LNCAP (cell line): ENCODE results near the gene EDARADD.
A peak's percentile ranks its signal among the peaks of the same experiment; 100 is the strongest.

ENCODE experiments used
- TF ChIP-seq, protein P1 (sequence below): fragments of 450-650 bp; IDR thresholded peaks from 2 replicates; pipeline ENCODE4 v1.5.1; 2017; ENCODE audit warnings: mild to moderate bottlenecking

EDARADD gene

DNA sequence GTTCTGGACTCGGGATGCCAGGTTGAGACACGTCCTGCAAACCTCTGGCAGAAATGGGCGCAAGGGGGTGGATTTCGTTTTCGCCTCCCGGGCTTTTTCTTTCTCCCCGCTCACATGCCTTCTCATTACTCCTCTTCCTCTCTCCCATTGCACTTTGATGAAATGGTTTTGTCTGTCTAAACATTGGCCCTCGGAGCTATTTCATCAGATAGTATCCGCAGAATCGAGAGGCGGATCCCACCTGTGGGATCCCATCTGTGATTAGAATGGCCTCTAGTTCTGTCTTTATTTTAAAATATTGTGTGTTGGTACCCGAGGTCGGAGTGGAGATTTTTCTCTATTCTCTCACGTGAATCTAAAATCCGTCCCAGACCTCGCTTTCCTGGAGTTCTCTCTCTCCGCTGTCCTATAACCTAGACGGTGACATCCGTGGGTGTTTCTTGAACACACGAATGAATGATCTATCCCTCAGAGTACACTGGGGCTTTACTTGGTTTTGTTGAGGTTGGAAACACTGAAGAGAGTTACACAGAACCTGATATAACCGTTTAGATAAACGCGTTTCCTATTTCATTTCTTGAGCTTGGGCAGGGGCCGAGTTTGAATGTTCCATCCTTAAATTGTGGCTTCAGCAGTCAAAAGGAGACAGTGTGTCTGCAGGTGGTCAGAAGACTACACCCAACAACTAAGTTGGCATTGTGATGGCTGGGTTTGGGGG, 2.0 kb downstream of the EDARADD start:
- TF ChIP-seq, protein P1, sequence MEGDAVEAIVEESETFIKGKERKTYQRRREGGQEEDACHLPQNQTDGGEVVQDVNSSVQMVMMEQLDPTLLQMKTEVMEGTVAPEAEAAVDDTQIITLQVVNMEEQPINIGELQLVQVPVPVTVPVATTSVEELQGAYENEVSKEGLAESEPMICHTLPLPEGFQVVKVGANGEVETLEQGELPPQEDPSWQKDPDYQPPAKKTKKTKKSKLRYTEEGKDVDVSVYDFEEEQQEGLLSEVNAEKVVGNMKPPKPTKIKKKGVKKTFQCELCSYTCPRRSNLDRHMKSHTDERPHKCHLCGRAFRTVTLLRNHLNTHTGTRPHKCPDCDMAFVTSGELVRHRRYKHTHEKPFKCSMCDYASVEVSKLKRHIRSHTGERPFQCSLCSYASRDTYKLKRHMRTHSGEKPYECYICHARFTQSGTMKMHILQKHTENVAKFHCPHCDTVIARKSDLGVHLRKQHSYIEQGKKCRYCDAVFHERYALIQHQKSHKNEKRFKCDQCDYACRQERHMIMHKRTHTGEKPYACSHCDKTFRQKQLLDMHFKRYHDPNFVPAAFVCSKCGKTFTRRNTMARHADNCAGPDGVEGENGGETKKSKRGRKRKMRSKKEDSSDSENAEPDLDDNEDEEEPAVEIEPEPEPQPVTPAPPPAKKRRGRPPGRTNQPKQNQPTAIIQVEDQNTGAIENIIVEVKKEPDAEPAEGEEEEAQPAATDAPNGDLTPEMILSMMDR: no peak

GRCh38 chr1:236396665-236397043, 2.6 kb downstream of the EDARADD start:
- TF ChIP-seq, protein P1: no peak

DNA sequence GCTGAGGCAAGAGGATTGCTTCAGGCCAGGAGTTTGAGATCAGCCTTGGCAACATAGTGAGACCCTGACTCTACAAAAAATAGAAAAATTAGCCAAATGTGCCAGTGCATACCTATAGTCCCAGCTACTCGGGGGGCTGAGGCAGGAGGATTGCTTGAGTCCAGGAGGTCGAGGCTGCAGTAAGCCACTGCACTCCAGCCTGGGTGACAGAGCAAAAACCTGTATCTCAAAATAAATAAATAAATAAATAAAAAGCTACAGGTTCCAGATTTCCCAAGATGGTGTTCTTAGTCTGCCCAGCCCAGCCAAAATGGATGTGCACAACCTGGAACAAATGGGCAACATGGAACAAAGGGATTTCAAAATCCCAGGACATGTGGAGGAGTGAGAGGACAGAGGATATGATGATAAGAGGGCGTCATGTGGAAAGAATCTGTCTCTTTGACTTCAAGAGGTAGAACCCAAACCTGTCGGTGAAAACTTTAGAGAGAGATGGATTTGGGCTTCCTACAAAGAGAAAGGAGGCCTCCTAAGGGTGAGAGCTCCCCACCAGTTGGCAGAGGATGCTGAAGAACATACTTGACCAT, 3.2 kb downstream of the EDARADD start:
- TF ChIP-seq, protein P1: no peak

GRCh38 chr1:236398538-236398937, 4.5 kb downstream of the EDARADD start:
- TF ChIP-seq, protein P1: no peak

DNA sequence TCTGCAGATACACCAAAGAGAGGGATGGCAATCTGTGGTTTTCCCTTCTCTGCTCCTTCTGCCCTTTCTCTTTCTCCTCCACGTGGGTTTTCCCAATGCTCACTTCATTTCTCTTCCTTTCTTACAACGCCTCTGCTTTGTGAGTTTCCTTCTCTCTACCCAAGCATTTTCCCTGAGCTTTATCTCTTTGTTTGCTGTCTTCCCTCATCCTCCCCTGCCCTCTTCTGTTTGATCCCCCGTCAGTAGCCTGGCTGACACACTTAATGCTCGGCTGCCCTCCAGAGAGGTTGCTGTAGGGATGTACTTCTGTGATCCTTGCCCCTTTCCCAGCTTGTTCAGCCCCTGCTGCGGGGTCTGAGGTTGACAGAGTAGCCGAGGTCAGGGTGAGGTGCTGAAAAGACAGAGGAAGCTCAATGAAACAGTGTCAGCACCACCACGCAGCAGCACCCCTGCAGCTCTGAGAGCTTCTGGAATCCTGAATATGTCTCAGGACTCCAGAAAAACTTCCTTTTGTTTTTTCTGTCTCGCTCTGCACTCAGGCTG, 6.0 kb downstream of the EDARADD start:
- TF ChIP-seq, protein P1: no peak

DNA sequence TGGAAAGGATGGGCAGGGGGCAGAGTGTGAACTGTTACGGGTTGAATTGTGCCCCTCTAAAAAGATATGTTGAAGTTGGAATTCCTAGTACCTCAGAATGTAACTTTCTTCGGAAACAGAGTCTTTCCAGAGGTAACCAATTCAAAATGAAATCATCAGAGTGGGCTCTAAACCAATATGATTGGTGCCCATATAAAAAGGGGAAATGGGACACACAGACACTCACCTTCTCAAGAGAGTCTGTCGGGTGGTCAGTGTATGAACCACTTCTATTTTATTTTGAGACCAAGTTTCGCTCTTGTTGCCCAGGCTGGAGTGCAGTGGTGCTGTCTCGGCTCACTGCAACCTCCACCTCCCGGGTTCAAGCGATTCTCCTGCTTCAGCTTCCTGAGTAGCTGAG, 7.6 kb downstream of the EDARADD start:
- TF ChIP-seq, protein P1: no peak

DNA sequence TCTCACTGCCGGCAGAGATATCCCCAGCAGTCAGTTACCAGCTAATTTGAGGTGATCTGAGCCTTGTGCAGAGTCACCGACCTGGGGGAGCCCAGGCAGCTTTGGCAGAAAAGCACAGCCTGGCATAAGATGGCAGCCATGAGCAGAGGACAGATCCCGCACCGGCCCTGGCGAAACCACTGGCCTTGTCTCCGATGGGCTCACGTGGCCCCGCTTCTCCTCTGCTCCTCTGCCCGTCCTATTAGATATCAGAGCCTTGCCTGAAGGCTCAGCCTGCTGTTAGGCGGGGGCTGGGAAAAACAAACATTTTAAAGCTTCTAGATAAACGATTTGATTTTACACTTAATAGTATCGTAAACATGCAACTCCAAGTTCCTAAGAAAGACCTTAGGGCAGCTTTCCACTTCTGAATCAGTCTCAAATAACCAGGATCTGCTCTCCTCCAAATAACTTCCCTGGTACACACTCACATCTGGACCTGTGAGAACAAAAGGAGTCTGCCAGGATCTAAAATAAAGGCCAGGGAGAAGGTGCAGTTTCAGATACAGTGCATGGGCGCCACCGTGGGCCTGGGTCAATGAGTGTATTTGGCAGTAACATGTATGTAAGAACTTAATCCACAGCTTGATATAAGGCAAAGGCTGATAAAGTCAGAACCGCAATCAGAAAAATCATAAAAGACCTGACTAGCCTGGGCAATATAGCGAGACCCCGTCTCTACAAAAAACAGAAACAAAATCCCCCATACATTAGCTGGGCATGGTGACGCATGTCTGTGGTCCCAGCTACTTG, 10.0 kb downstream of the EDARADD start:
- TF ChIP-seq, protein P1: peak; percentile 0; the same call in 1 of the 2 replicates
